SK-N-SH treated with all-trans-retinoic acid at 6 μM for 48 hours (cell line): Measurements from ENCODE around the gene CCNY.

ENCODE experiments used
- ARNTL ChIP-seq: fragments of 450-650 bp; formaldehyde crosslinking; IDR thresholded peaks from 2 replicates; pipeline ENCODE4 v1.5.0; 2020; ENCODE audit warnings: low read depth, mild to moderate bottlenecking, moderate library complexity, borderline replicate concordance
- CREB5 ChIP-seq: fragments of 250-450 bp; sonication (Bioruptor Pico); IDR thresholded peaks from 2 replicates; pipeline ENCODE4 v1.5.1; 2020; ENCODE audit warnings: low read depth, mild to moderate bottlenecking, moderate library complexity
- ESRRG ChIP-seq: fragments of 250-450 bp; sonication (Bioruptor Pico); IDR thresholded peaks from 2 replicates; pipeline ENCODE4 v1.6.1; 2021; ENCODE audit warnings: mild to moderate bottlenecking
- RARB ChIP-seq: fragments of 250-450 bp; sonication (Bioruptor Pico); IDR thresholded peaks from 2 replicates; pipeline ENCODE4 v1.8.0; 2021; ENCODE audit warnings: mild to moderate bottlenecking, moderate library complexity
- ZC3H10 ChIP-seq: fragments of 250-450 bp; sonication (Bioruptor Pico); IDR thresholded peaks from 2 replicates; pipeline ENCODE4 v1.5.1; 2021; ENCODE audit warnings: mild to moderate bottlenecking, moderate library complexity
- ZFP3 ChIP-seq: fragments of 250-450 bp; sonication (Bioruptor Pico); IDR thresholded peaks from 2 replicates; pipeline ENCODE4 v1.5.0; 2020; ENCODE audit warnings: mild to moderate bottlenecking, moderate library complexity
- ZFP30 ChIP-seq: fragments of 450-650 bp; formaldehyde crosslinking; IDR thresholded peaks from 2 replicates; pipeline ENCODE4 v1.5.0; 2022; ENCODE audit warnings: mild to moderate bottlenecking, moderate library complexity
- ZNF70 ChIP-seq: fragments of 450-650 bp; formaldehyde crosslinking; IDR thresholded peaks from 2 replicates; pipeline ENCODE4 v1.5.0; 2020; ENCODE audit warnings: mild to moderate bottlenecking, moderate library complexity
- ZNF8 ChIP-seq: fragments of 450-650 bp; formaldehyde crosslinking; IDR thresholded peaks from 2 replicates; pipeline ENCODE4 v1.5.0; 2020; ENCODE audit warnings: mild to moderate bottlenecking, moderate library complexity
- TF ChIP-seq, protein P1 (sequence below): fragments of 250-450 bp; sonication (Bioruptor Pico); IDR thresholded peaks from 2 replicates; pipeline ENCODE4 v1.8.0; 2020; ENCODE audit warnings: mild to moderate bottlenecking, moderate library complexity, borderline replicate concordance
- TF ChIP-seq, protein P2 (sequence below): fragments of 250-450 bp; sonication (Bioruptor Pico); IDR thresholded peaks from 2 replicates; pipeline ENCODE4 v1.5.1; 2021; ENCODE audit warnings: mild to moderate bottlenecking, moderate library complexity
- TF ChIP-seq, protein P3 (sequence below): fragments of 250-450 bp; sonication (Bioruptor Pico); IDR thresholded peaks from 2 replicates; pipeline ENCODE4 v1.8.0; 2021; ENCODE audit warnings: low read depth, mild to moderate bottlenecking, moderate library complexity, borderline replicate concordance

DNA sequence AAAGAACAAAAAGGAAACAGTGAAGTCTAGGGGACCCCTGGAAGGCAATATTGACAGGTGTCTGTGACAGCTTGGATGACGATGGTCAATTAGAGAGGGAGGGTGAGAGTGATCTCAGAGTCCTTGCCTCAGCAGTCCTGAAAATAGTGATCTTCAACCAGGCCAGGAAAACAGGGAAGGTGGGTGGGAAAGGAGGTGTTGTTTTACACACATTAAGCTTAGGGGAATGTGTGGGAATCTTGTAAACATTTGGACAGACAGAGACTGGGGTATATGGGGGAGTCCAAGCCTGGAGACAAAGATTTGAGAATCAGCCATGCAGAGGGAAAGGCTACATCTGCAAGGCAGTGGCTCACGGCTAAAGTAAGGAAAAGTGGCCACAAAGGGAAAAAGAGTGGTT lies 27.5 kb upstream of the CCNY start:
- no peak for TF ChIP-seq ZNF70 (CRISPR knock-in tag)
- no peak for TF ChIP-seq ARNTL (CRISPR knock-in tag)
- TF ChIP-seq ZC3H10 (CRISPR knock-in tag) = no peak
- no peak for TF ChIP-seq ZNF8 (CRISPR knock-in tag)
- TF ChIP-seq CREB5 (CRISPR knock-in tag) = no peak
- TF ChIP-seq, protein P1, sequence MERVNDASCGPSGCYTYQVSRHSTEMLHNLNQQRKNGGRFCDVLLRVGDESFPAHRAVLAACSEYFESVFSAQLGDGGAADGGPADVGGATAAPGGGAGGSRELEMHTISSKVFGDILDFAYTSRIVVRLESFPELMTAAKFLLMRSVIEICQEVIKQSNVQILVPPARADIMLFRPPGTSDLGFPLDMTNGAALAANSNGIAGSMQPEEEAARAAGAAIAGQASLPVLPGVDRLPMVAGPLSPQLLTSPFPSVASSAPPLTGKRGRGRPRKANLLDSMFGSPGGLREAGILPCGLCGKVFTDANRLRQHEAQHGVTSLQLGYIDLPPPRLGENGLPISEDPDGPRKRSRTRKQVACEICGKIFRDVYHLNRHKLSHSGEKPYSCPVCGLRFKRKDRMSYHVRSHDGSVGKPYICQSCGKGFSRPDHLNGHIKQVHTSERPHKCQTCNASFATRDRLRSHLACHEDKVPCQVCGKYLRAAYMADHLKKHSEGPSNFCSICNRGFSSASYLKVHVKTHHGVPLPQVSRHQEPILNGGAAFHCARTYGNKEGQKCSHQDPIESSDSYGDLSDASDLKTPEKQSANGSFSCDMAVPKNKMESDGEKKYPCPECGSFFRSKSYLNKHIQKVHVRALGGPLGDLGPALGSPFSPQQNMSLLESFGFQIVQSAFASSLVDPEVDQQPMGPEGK (CRISPR knock-in tag) = no peak
- TF ChIP-seq RARB (CRISPR knock-in tag) = no peak
- TF ChIP-seq ZFP30 (CRISPR knock-in tag) = no peak
- TF ChIP-seq ZFP3 = no peak
- TF ChIP-seq, protein P2, sequence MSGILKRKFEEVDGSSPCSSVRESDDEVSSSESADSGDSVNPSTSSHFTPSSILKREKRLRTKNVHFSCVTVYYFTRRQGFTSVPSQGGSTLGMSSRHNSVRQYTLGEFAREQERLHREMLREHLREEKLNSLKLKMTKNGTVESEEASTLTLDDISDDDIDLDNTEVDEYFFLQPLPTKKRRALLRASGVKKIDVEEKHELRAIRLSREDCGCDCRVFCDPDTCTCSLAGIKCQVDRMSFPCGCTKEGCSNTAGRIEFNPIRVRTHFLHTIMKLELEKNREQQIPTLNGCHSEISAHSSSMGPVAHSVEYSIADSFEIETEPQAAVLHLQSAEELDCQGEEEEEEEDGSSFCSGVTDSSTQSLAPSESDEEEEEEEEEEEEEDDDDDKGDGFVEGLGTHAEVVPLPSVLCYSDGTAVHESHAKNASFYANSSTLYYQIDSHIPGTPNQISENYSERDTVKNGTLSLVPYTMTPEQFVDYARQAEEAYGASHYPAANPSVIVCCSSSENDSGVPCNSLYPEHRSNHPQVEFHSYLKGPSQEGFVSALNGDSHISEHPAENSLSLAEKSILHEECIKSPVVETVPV (CRISPR knock-in tag) = no peak
- no peak for TF ChIP-seq ESRRG
- TF ChIP-seq, protein P3, sequence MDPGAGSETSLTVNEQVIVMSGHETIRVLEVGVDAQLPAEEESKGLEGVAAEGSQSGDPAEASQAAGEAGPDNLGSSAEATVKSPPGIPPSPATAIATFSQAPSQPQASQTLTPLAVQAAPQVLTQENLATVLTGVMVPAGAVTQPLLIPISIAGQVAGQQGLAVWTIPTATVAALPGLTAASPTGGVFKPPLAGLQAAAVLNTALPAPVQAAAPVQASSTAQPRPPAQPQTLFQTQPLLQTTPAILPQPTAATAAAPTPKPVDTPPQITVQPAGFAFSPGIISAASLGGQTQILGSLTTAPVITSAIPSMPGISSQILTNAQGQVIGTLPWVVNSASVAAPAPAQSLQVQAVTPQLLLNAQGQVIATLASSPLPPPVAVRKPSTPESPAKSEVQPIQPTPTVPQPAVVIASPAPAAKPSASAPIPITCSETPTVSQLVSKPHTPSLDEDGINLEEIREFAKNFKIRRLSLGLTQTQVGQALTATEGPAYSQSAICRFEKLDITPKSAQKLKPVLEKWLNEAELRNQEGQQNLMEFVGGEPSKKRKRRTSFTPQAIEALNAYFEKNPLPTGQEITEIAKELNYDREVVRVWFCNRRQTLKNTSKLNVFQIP (CRISPR knock-in tag) = no peak
